Neural cell (in vitro differentiated cells): ENCODE measurements around the gene GNPTG. TPM values are rescaled to one million over a fixed set of nuclear protein-coding genes. Genes with fewer than 3 reads are reported as not detected.

ENCODE experiments used
- H2AFZ ChIP-seq: fragments of 200-600, 300-800 bp; sonication (generic), shearing (Covaris generic); 2 replicates; pipeline ENCODE4 v1.6.0; 2014; ENCODE audit warnings: low read depth, mild to moderate bottlenecking, antibody characterized with exemption, low read length, moderate library complexity
- H3F3A ChIP-seq: fragments of 200-600 bp; shearing (Covaris generic); 2 replicates; pipeline ENCODE4 v1.6.1; 2016; ENCODE audit warnings: mild to moderate bottlenecking, moderate library complexity, mixed read lengths, antibody characterized with exemption, low read length; ENCODE audit not compliant: insufficient read depth, poor library complexity, severe bottlenecking
- H3K27ac ChIP-seq: fragments of 200-600, 300-800 bp; sonication (generic), shearing (Covaris generic); 2 replicates; pipeline ENCODE4 v1.5.1; 2014; ENCODE audit warnings: mild to moderate bottlenecking, low read length, moderate library complexity
- H3K27me3 ChIP-seq: fragments of 300-800, 200-600 bp; sonication (generic), shearing (Covaris generic); 2 replicates; pipeline ENCODE4 v1.6.0; 2014; ENCODE audit warnings: mild to moderate bottlenecking, low read depth, low read length, moderate library complexity; ENCODE audit not compliant: insufficient read depth
- H3K36me3 ChIP-seq: fragments of 300-800, 200-600 bp; sonication (generic), shearing (Covaris generic); 2 replicates; pipeline ENCODE4 v1.5.1; 2014; ENCODE audit warnings: mild to moderate bottlenecking, antibody characterized with exemption, low read length, moderate library complexity; ENCODE audit not compliant: insufficient read depth
- H3K4me2 ChIP-seq: fragments of 300-800, 200-600 bp; sonication (generic), shearing (Covaris generic); 2 replicates; pipeline ENCODE4 v1.6.0; 2014; ENCODE audit warnings: mild to moderate bottlenecking, low read length
- H3K4me3 ChIP-seq: fragments of 300-800, 200-600 bp; sonication (generic), shearing (Covaris generic); 2 replicates; pipeline ENCODE4 v1.5.1; 2014; ENCODE audit warnings: mild to moderate bottlenecking, low read length, moderate library complexity
- H3K79me2 ChIP-seq: fragments of 200-600 bp; shearing (Covaris generic); replicated peaks from 2 replicates; pipeline ENCODE4 v1.6.0; 2014; ENCODE audit warnings: mild to moderate bottlenecking, low read length, moderate library complexity; ENCODE audit not compliant: insufficient read depth
- H3K9ac ChIP-seq: fragments of 300-800, 200-600 bp; sonication (generic), shearing (Covaris generic); 2 replicates; pipeline ENCODE4 v1.6.1; 2016; ENCODE audit warnings: mild to moderate bottlenecking, low read length, mixed read lengths
- H3K9me2 ChIP-seq: fragments of 200-600 bp; shearing (Covaris generic); 2 replicates; pipeline ENCODE4 v1.6.1; 2016; ENCODE audit warnings: mild to moderate bottlenecking, low read length, mixed read lengths; ENCODE audit not compliant: insufficient read depth
- H3K9me3 ChIP-seq: fragments of 200-600, 300-800 bp; sonication (generic), shearing (Covaris generic); 2 replicates; pipeline ENCODE4 v1.6.1; 2016; ENCODE audit warnings: mild to moderate bottlenecking, mixed run types, low read length, moderate library complexity, mixed read lengths
- H4K20me1 ChIP-seq: fragments of 200-600 bp; shearing (Covaris generic); 2 replicates; pipeline ENCODE4 v1.6.1; 2016; ENCODE audit warnings: mild to moderate bottlenecking, mixed run types; ENCODE audit not compliant: insufficient read depth
- CTCF ChIP-seq: fragments of 450-650 bp; IDR thresholded peaks from 2 replicates; pipeline ENCODE4 v1.5.1; 2014; ENCODE audit warnings: antibody characterized with exemption, mild to moderate bottlenecking, moderate library complexity; ENCODE audit not compliant: poor library complexity, severe bottlenecking
- EP300 ChIP-seq: fragments of 450-650 bp; conservative IDR thresholded peaks from 2 replicates; pipeline ENCODE4 v1.6.1; 2014; ENCODE audit warnings: antibody characterized with exemption, mild to moderate bottlenecking, moderate library complexity; ENCODE audit not compliant: poor library complexity, severe bottlenecking
- MXI1 ChIP-seq: fragments of 450-650 bp; conservative IDR thresholded peaks from 2 replicates; pipeline ENCODE4 v1.6.1; 2014; ENCODE audit warnings: antibody characterized with exemption, mild to moderate bottlenecking; ENCODE audit not compliant: poor library complexity, severe bottlenecking
- POLR2AphosphoS5 ChIP-seq: IDR thresholded peaks from 2 replicates; pipeline ENCODE4 v1.6.1; 2012
- RAD21 ChIP-seq: fragments of 450-650 bp; conservative IDR thresholded peaks from 2 replicates; pipeline ENCODE4 v1.6.1; 2014; ENCODE audit warnings: antibody characterized with exemption, mild to moderate bottlenecking, moderate library complexity
- REST ChIP-seq: IDR thresholded peaks from 2 replicates; pipeline ENCODE4 v1.6.1; 2012; ENCODE audit warnings: borderline replicate concordance
- SMC3 ChIP-seq: fragments of 450-650 bp; conservative IDR thresholded peaks from 2 replicates; pipeline ENCODE4 v1.6.1; 2014; ENCODE audit warnings: antibody characterized with exemption, mild to moderate bottlenecking, moderate library complexity; ENCODE audit not compliant: poor library complexity
- TAF1 ChIP-seq: IDR thresholded peaks from 2 replicates; pipeline ENCODE4 v1.6.1; 2012; ENCODE audit warnings: low read depth
- polyA plus RNA-seq: library from polyadenylated mRNA; depleted of rRNA; stranded (reverse); fragments of >200 nt; gene quantifications from 2 replicates; pipeline ENCODE4 v1.2.3, GENCODE V29; 2014

GNPTG gene
- polyA plus RNA-seq, 1 donor from 2014 or later, result 90.5 TPM

GRCh38 chr16:1383556-1383955 is 31.8 kb downstream of the GNPTG start:
- H3K27me3 ChIP-seq, result no peaks in the 10 kb centered on the region
- H2AFZ ChIP-seq, result no peak overlapping the region
- no peaks in the 10 kb centered on the region for H3K9me3 ChIP-seq
- H3K9me2 ChIP-seq, result no peaks in the 10 kb centered on the region
- no peak overlapping the region for H3K4me3 ChIP-seq
- TF ChIP-seq POLR2AphosphoS5, result no peak
- no peak for TF ChIP-seq CTCF
- TF ChIP-seq RAD21, result no peak
- TF ChIP-seq MXI1, result no peak
- TF ChIP-seq SMC3, result no peak
- TF ChIP-seq REST, result no peak
- H3K9ac ChIP-seq, result no peak overlapping the region
- no peak overlapping the region for H3K27ac ChIP-seq
- H4K20me1 ChIP-seq, result no peaks in the 10 kb centered on the region
- no peaks in the 10 kb centered on the region for H3K79me2 ChIP-seq
- no peaks in the 10 kb centered on the region for H3F3A ChIP-seq
- H3K4me2 ChIP-seq, result no peak overlapping the region
- H3K36me3 ChIP-seq, result no peaks in the 10 kb centered on the region

- Histone ChIP-seq H3K79me2 (no peaks in the 10 kb centered on the region), H3K27ac (no peak overlapping the region), H3K4me3 (no peak overlapping the region), H3F3A (no peaks in the 10 kb centered on the region), H3K4me2 (no peak overlapping the region), H3K9me3 (no peaks in the 10 kb centered on the region), H3K27me3 (no peaks in the 10 kb centered on the region), H3K9ac (no peak overlapping the region), H3K9me2 (no peaks in the 10 kb centered on the region), H2AFZ (no peak overlapping the region), H3K36me3 (no peaks in the 10 kb centered on the region), H4K20me1 (no peaks in the 10 kb centered on the region)
- TF ChIP-seq CTCF (no peak), EP300 (no peak), REST (no peak), RAD21 (no peak), POLR2AphosphoS5 (no peak), MXI1 (no peak), TAF1 (no peak), SMC3 (no peak)
These were observed 33.5 kb downstream of the GNPTG start for GRCh38 chr16:1385232-1385631.
